HPDE6-E6E7 (cell line): ENCODE measurements around the gene KERA.

Experiments
- DNase-seq: peaks from one replicate; pipeline ENCODE4 v3.0.0; 2011; ENCODE audit warnings: missing footprints; ENCODE audit errors: extremely low spot score

KERA gene

GRCh38 chr12:91073426-91073825, 15.6 kb upstream of the KERA start:
- no peak for DNase-seq

- DNase-seq = no peak
These were observed 15.1 kb upstream of the KERA start for GRCh38 chr12:91072931-91073330.

GRCh38 chr12:91070936-91071335, 13.1 kb upstream of the KERA start:
- no peak for DNase-seq

GRCh38 chr12:91065396-91065795, 7.6 kb upstream of the KERA start:
- no peak for DNase-seq

GRCh38 chr12:91064640-91065039, 6.8 kb upstream of the KERA start:
- no peak for DNase-seq

- DNase-seq = no peak
These were observed 3.3 kb upstream of the KERA start for GRCh38 chr12:91061091-91061490.

- no peak for DNase-seq
These were observed 1.4 kb upstream of the KERA start for GRCh38 chr12:91059211-91059610.

- DNase-seq = no peak
These were observed 962 bp upstream of the KERA start for GRCh38 chr12:91058786-91059185.

DNA sequence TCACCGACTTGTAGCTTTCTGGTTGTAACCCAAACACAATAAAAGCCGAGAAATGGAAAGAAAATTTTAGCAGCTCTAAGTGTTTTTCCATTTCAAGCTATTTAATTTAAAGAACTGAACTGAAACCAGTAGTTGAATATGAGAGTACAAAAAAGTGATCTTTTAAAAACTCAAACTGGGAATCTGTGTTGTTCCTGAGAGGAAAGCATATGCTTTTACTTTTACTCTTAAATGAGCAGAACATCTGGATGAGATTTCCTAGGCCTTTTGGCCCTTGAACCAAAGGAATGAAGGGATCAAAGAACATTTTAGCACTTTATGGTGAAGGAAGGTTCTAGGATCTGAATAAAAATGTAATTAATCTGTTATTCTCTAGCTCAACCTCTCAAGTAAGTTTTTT, 1.3 kb downstream of the KERA start:
- no peak for DNase-seq

DNA sequence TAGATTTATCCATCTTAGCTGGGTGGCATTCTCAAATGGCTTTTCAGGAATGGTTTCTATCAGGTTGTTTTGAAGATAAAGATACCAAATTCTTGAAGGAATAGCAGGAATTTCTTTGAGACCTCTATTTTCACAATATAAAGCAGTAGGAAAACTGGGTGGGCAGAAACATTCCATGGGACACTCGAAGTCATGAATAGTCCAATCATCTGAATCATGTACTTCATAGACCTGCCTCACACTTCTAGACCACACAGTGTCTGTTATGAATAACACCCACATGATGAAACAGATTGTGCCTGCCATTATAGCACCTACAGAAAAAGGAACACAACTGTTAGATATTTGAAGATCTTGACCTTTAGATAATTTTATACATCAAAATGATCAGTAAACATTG, 1.8 kb downstream of the KERA start:
- no peak for DNase-seq

DNA sequence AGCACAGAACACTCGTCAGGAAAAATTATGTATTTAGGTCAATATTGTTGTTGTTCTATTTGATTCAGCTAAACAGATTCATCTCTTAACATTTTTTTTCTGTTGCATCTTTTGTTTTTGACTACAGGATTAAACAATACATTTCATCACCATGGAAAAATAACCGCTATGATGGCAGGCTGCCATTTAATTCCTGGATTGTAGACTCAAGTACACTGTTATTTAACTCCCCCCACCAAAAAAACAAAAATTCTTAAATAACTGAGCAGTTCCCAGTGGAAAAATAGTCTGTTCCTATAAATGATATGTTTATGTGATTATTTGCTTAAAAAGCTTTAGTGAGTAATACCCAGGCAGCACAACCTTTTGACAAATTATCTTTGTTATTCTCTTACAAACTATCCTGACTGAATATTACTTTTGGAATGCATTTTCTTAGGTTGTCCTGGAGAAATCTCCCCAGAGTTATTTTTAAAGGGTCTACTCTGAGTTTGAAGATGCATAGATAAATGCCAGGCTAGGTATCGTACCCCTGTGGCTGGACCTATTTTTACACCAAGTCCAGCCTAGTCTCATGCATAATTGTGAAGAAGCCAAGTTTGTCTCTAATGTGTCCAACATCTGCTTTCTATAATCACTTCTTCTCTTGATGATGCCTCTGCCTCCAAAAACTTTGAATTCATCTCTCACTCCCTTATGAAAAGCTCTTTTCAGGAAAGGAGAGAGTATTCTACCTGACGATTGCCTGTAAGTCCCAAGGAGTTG, 3.7 kb downstream of the KERA start:
- no peak for DNase-seq

- DNase-seq = no peak
These were observed 5.8 kb downstream of the KERA start for GRCh38 chr12:91052026-91052425.

- DNase-seq = no peak
These were observed 13.2 kb downstream of the KERA start for GRCh38 chr12:91044586-91044985.

DNA sequence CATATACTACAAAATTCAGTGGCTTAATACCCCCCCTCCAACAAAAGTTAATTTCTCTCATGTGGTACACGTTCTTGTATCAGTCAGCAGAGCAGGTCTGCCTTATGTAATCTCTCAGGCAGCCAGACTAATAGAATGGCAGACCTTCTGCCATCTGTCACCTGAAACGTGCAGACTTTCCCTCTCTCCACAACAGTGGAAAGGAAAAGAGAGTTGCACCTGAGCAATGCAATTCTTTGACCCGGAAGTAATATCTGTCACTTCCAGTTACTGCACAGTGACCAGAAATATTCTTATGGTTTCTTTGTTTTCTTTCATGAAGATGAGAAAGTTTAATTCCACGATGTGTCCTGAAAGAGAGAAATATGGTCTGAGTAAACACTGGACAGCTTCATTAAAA, 14.4 kb downstream of the KERA start:
- DNase-seq = no peak

- no peak for DNase-seq
These were observed 17.6 kb downstream of the KERA start for GRCh38 chr12:91040096-91040755.

GRCh38 chr12:91037276-91037675, 20.5 kb downstream of the KERA start:
- no peak for DNase-seq

GRCh38 chr12:91033251-91033650, 24.6 kb downstream of the KERA start:
- DNase-seq = no peak

DNA sequence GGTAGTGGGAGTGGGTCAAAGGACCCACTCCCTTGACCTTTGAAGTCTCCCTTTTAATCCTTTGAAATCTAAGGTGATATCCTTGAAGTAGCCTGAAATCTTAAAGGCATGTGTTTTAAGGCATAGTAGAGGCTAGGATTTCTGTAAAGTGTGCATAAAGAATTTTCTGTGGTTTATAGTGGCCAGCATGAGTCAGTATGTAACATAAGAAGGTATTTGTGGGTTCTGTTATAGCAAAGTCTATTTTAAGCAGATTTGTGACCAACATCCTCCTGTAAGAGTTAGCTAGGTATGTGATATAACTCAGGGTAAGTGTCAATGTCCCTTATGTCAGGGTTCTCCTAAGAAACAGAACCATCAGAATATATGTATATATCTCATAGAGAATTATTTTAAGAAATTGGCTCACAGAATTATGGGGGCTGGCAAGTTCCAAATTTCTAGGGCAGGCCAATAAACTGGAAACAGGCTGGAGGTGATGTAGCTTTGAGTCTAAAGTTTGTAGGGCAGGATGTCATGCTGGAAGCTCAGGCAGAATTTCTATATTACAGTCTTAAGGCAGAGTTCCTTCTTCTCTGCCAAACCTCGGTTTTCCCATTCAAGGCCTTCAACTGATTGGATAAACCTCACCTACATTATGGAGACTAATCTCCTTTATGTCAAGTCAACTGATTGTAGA, 34.4 kb downstream of the KERA start:
- peak; percentile 8 for DNase-seq

DNA sequence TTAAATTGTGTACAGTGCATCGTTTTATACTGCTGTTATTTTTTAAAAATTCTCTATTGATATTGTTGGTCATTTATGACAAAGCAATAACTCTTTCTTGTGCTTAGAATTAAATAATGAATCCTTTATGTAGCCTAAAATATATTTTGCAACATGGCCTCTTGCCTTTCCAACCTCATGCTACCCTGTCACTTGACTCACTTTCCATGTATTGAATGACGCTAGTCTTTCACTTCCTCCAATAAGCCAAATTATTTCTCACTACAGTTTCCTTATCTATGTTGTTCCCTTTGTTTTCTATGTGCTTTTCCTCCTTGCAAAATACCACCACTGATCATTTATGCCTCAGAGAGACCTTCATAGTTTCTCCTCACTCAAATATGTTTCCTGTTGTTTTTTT, 36.7 kb downstream of the KERA start:
- no peak for DNase-seq

DNA sequence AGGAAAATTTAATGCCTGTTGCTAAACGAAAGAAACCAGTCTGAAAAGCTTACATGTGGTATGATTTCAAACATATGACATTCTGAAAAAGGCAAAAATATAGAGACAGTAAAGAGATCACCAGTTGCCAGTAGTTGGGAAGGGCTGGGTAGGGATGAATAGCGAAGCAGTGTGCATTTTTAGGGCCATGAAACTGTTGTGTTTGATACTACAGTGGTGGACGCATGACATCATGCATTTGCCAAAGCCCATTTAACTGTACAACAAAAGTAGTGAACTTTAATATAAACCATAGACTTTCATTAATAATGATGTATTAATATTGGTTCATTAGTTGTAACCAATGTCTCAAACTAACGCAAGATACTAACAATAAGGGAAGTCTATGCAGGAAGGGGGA, 38.4 kb downstream of the KERA start:
- DNase-seq = no peak

DNA sequence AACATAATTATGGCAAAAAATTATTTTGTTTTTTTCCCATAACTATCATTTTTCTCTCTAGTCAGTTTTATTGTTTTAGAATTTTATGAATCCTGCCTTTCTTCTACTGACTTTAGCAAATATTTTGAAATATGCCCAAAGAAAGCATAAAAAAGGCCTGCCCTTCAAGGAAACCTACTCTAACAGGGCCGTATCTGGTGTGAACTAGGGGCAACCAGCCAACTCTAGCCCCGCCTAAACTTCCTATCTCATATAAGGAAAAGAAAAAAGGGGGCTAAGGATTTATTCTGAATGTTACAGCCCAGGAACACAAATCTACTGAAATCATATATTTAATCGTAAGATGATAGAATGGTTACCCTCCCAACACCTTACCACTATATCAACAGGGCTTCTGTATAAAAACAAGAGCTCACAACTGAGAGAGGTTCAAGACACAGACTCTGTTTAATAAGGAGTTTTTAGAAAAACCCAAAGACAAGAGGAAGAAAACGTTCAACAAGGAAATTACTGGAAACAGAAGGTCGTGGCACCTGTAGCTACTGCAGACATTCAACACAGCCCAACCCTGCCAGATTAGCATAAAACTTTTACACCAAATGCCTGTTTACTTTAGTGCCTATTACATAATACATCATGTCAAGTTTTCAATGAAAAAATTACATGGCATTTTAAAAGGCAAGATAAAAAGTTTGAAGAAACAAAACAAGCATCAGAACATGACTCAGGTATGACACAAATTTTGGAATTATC, 40.1 kb downstream of the KERA start:
- no peak for DNase-seq

GRCh38 chr12:91017043-91017442, 40.8 kb downstream of the KERA start:
- DNase-seq = no peak
